PC-3 (cell line): ENCODE results near the gene MGMT. TPM values are rescaled to one million over a fixed set of nuclear protein-coding genes. Genes with fewer than 3 reads are reported as not detected.

Experiments
- ATAC-seq: fragments of 200-7000 bp; cut with Tn5 transposase; 2 replicates; pipeline ENCODE4 v1.9.1; 2020; ENCODE audit warnings: mild to moderate bottlenecking, moderate library complexity
- BruUV-seq: library from RNA; stranded (reverse); fragments of 400-500 nt; replicated peaks from 2 replicates; lab custom pipeline; 2021; lab: Mats Ljungman, UMichigan
- CTCF ChIA-PET: fragments of 300-600 bp; sonication (Branson Sonifier 250); formaldehyde crosslinking; loops from one replicate; lab custom pipeline; 2022; ENCODE audit warnings: antibody characterized with exemption; lab: Charles Lee
- POLR2A ChIA-PET: fragments of 300-600 bp; sonication (Branson Sonifier 250); formaldehyde crosslinking; loops from one replicate; lab custom pipeline; 2022; ENCODE audit warnings: antibody characterized with exemption; ENCODE audit not compliant: unreplicated experiment; lab: Charles Lee
- DNase-seq: peaks from one replicate; pipeline ENCODE4 v3.0.0-alpha.2; 2015
- H2AFZ ChIP-seq: fragments of 300-600 bp; sonication (generic); 2 replicates; pipeline ENCODE4 v1.6.0; 2016; ENCODE audit warnings: antibody characterized with exemption, low read length
- H3F3A ChIP-seq: fragments of 300-600 bp; sonication (generic); one replicate; pipeline ENCODE4 v1.6.0; 2017; ENCODE audit warnings: antibody characterized with exemption, low read length, control low read depth, mild to moderate bottlenecking; ENCODE audit not compliant: unreplicated experiment
- H3K27ac ChIP-seq: fragments of 300-600 bp; sonication (generic); 2 replicates; pipeline ENCODE4 v1.5.1; 2016; ENCODE audit warnings: mild to moderate bottlenecking, low read length
- H3K27me3 ChIP-seq: fragments of 300-600 bp; sonication (generic); 2 replicates; pipeline ENCODE4 v1.6.1; 2016; ENCODE audit warnings: low read length, mixed read lengths
- H3K36me3 ChIP-seq: fragments of 300-600 bp; sonication (generic); 2 replicates; pipeline ENCODE4 v1.6.1; 2016; ENCODE audit warnings: low read depth, mixed run types, low read length, mixed read lengths
- H3K4me1 ChIP-seq: fragments of 300-600 bp; sonication (generic); 2 replicates; pipeline ENCODE4 v1.5.1; 2016; ENCODE audit warnings: low read length; ENCODE audit not compliant: insufficient read depth
- H3K4me2 ChIP-seq: fragments of 300-600 bp; sonication (generic); 2 replicates; pipeline ENCODE4 v1.6.0; 2016; ENCODE audit warnings: low read length
- H3K4me3 ChIP-seq: fragments of 300-600 bp; sonication (generic); 2 replicates; pipeline ENCODE4 v1.5.1; 2016; ENCODE audit warnings: mild to moderate bottlenecking, low read length, mixed read lengths
- H3K79me2 ChIP-seq: fragments of 300-600 bp; sonication (generic); 2 replicates; pipeline ENCODE4 v1.6.1; 2017; ENCODE audit warnings: low read length, mixed read lengths
- H3K9ac ChIP-seq: fragments of 300-600 bp; sonication (generic); 2 replicates; pipeline ENCODE4 v1.6.0; 2016; ENCODE audit warnings: mild to moderate bottlenecking, low read length
- H3K9me2 ChIP-seq: fragments of 300-600 bp; sonication (generic); replicated peaks from 2 replicates; pipeline ENCODE4 v1.6.1; 2016; ENCODE audit warnings: mixed run types, low read length, mixed read lengths
- H3K9me3 ChIP-seq: fragments of 300-600 bp; sonication (generic); 2 replicates; pipeline ENCODE4 v1.6.1; 2016; ENCODE audit warnings: low read length, mixed read lengths
- H4K20me1 ChIP-seq: fragments of 300-600 bp; sonication (generic); 2 replicates; pipeline ENCODE4 v1.6.1; 2016; ENCODE audit warnings: low read length, mixed read lengths
- CTCF ChIP-seq: fragments of 300-600 bp; sonication (generic); conservative IDR thresholded peaks from 2 replicates; pipeline ENCODE4 v1.5.1; 2017; ENCODE audit warnings: antibody characterized with exemption, low read depth, mild to moderate bottlenecking, low read length
- EZH2 ChIP-seq: fragments of 300-600 bp; sonication (generic); IDR thresholded peaks from one replicate; pipeline ENCODE4 v1.6.1; 2017; ENCODE audit warnings: antibody characterized with exemption, mild to moderate bottlenecking, low read length; ENCODE audit not compliant: unreplicated experiment
- EZH2phosphoT487 ChIP-seq: fragments of 300-600 bp; sonication (generic); IDR thresholded peaks from 2 replicates; pipeline ENCODE4 v1.6.1; 2018; ENCODE audit warnings: mild to moderate bottlenecking, antibody characterized with exemption, low read length, borderline replicate concordance
- intact Hi-C: fragments of 100-400 bp; cut with micrococcal nuclease; formaldehyde crosslinking; loops from 2 replicates; pipeline ENCODE4 v1.9.0; 2023
- total RNA-seq: library from RNA; depleted of rRNA; stranded (reverse); fragments of >200 nt; gene quantifications from 2 replicates; pipeline ENCODE4 v1.2.3, GENCODE V29; 2014

MGMT gene
- total RNA-seq, 1 experiment from 2014 or later = 19.8 TPM

- H3K27ac ChIP-seq = no peak overlapping the region
- ATAC-seq = no peak
- POLR2A ChIA-PET = no interaction called here
- no peak overlapping the region for H3K4me3 ChIP-seq
- no peaks in the 10 kb centered on the region for H3K79me2 ChIP-seq
- H3K4me2 ChIP-seq = no peak overlapping the region
- H3K9me2 ChIP-seq = no peaks in the 10 kb centered on the region
- intact Hi-C loops = no loop called here
- no peaks in the 10 kb centered on the region for H3F3A ChIP-seq
- H4K20me1 ChIP-seq = no peaks in the 10 kb centered on the region
- DNase-seq = no peak
- H3K9ac ChIP-seq = no peak overlapping the region
- H3K27me3 ChIP-seq = no peaks in the 10 kb centered on the region
- no peak for TF ChIP-seq EZH2
- TF ChIP-seq CTCF = no peak
- CTCF ChIA-PET = no interaction called here
- no peaks in the 10 kb centered on the region for H3K9me3 ChIP-seq
- no peaks in the 10 kb centered on the region; the same call in 1 of the 2 replicates for H3K36me3 ChIP-seq
- no peak overlapping the region for H2AFZ ChIP-seq
- no TSS peak for BruUV-seq
- no peaks in the 10 kb centered on the region for H3K4me1 ChIP-seq
Observed at GRCh38 chr10:129662426-129662825, 195.4 kb downstream of the MGMT start.

DNA sequence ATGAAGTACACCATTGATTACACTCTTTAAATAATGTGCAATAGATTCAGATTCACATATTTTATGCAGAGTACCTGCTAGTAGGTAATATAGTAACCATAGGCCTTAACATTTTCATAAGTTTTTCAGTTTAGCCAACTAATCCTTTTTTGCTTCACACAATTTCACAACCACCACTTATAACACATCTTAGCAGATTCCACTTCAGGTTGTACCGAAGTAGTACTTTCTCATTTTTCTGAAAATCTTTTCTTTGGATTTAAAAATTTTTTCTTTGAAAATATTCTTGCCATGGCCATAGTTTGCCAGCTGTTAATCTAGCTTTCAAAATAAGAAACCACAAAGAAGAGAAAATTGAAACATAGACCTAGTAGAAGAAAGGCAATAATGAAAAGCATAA, 203.1 kb downstream of the MGMT start:
- CTCF ChIA-PET = no interaction called here
- no peak for ATAC-seq

GRCh38 chr10:129673292-129673691, 206.3 kb downstream of the MGMT start:
- no peaks in the 10 kb centered on the region for H3K27me3 ChIP-seq
- no peaks in the 10 kb centered on the region for H3K36me3 ChIP-seq
- H3K4me1 ChIP-seq = no peaks in the 10 kb centered on the region
- DNase-seq = no peak
- ChIA-PET POLR2A (no interaction called here), CTCF (no interaction called here)
- ATAC-seq = no peak
- no peak overlapping the region for H3K4me3 ChIP-seq
- intact Hi-C loops = no loop called here
- no peak overlapping the region for H3K9ac ChIP-seq
- no peak overlapping the region for H3K4me2 ChIP-seq
- no peaks in the 10 kb centered on the region for H3F3A ChIP-seq
- no peaks in the 10 kb centered on the region for H3K79me2 ChIP-seq
- H3K27ac ChIP-seq = no peak overlapping the region
- TF ChIP-seq CTCF (no peak), EZH2 (no peak), EZH2phosphoT487 (no peak)
- no peaks in the 10 kb centered on the region for H3K9me3 ChIP-seq
- no peaks in the 10 kb centered on the region for H3K9me2 ChIP-seq
- BruUV-seq = no TSS peak
- H4K20me1 ChIP-seq = no peaks in the 10 kb centered on the region
- H2AFZ ChIP-seq = no peak overlapping the region

More for the DNA sequence above, 203.1 kb downstream of the MGMT start:
- no peaks in the 10 kb centered on the region for H3K79me2 ChIP-seq
- no peaks in the 10 kb centered on the region for H3K36me3 ChIP-seq
- H2AFZ ChIP-seq = no peak overlapping the region
- H3K4me3 ChIP-seq = no peak overlapping the region
- BruUV-seq = no TSS peak
- H3K27ac ChIP-seq = no peak overlapping the region
- no peak overlapping the region for H3K4me2 ChIP-seq
- H3K4me1 ChIP-seq = no peaks in the 10 kb centered on the region
- TF ChIP-seq EZH2 = no peak
- no peak for TF ChIP-seq CTCF
- TF ChIP-seq EZH2phosphoT487 = no peak
- no peak overlapping the region for H3K9ac ChIP-seq
- H3F3A ChIP-seq = no peaks in the 10 kb centered on the region
- intact Hi-C loops = no loop called here
- no peaks in the 10 kb centered on the region for H3K9me2 ChIP-seq
- no peaks in the 10 kb centered on the region for H3K9me3 ChIP-seq
- POLR2A ChIA-PET = no interaction called here
- no peaks in the 10 kb centered on the region for H3K27me3 ChIP-seq
- H4K20me1 ChIP-seq = no peaks in the 10 kb centered on the region
- no peak for DNase-seq
